GM12878 (cell line): ENCODE data around the gene KIRREL1. TPM values are rescaled to one million over a fixed set of nuclear protein-coding genes. Genes with fewer than 3 reads are reported as not detected.

Experiments used
- ATAC-seq: fragments of 200-7000 bp; cut with Tn5 transposase; 3 replicates; pipeline ENCODE4 v1.9.1; 2020; ENCODE audit warnings: mild to moderate bottlenecking, moderate library complexity
- BruUV-seq: library from RNA; stranded (reverse); fragments of 400-500 nt; replicated peaks from 2 replicates; lab custom pipeline; 2021; lab: Mats Ljungman, UMichigan
- CTCF ChIA-PET: fragments of 300-600 bp; sonication (Branson Sonifier 250); formaldehyde crosslinking; extraction: SDS; loops from one replicate; lab custom pipeline; 2021; ENCODE audit warnings: inconsistent platforms; lab: Yijun Ruan, JAX
- POLR2A ChIA-PET: fragments of 350-600 bp; formaldehyde crosslinking; extraction: SDS; loops from one replicate; lab custom pipeline; 2021; ENCODE audit warnings: inconsistent platforms; lab: Charles Lee
- RAD21 ChIA-PET: fragments of 300-600 bp; sonication (Branson Sonifier 250); formaldehyde crosslinking; loops from one replicate; lab custom pipeline; 2023; ENCODE audit warnings: antibody characterized with exemption; ENCODE audit not compliant: unreplicated experiment; lab: Charles Lee
- SMC1A ChIA-PET: fragments of 300-600 bp; sonication (Branson Sonifier 250); formaldehyde crosslinking; loops from one replicate; lab custom pipeline; 2023; ENCODE audit not compliant: unreplicated experiment, uncharacterized antibody; lab: Charles Lee
- DNase-seq: peaks from one replicate; pipeline ENCODE4 v3.0.0-alpha.2; 2011; ENCODE audit warnings: low read depth, low spot score
- FAIRE-seq: peaks from 3 replicates; lab custom pipeline; 2011; peaks lifted over from hg19 to GRCh38; lab: Jason Lieb, UNC
- H2AFZ ChIP-seq: 2 replicates; pipeline ENCODE4 v1.6.0; 2011; ENCODE audit warnings: low read depth, low read length, control low read depth; ENCODE audit not compliant: control insufficient read depth
- H3K27ac ChIP-seq: 2 replicates; pipeline ENCODE4 v1.5.1; 2011; ENCODE audit warnings: control low read depth; ENCODE audit not compliant: control insufficient read depth, insufficient read depth
- H3K27me3 ChIP-seq, 2 experiments: replicated peaks in 1 of 2; 2 replicates each; pipeline versions ENCODE4 v1.6.0 to v1.6.1; 2011; ENCODE audit warnings: low read length in 1 of 2; ENCODE audit not compliant: control insufficient read depth in 2 of 2, insufficient read depth in 2 of 2
- H3K36me3 ChIP-seq, 2 experiments: 2 replicates each; pipeline ENCODE4 v1.5.1; 2011; ENCODE audit warnings: low read length in 1 of 2; ENCODE audit not compliant: control insufficient read depth in 2 of 2, insufficient read depth in 2 of 2
- H3K4me1 ChIP-seq: 2 replicates; pipeline ENCODE4 v1.6.1; 2011; ENCODE audit warnings: mild to moderate bottlenecking, low read length, moderate library complexity, mixed read lengths; ENCODE audit not compliant: control insufficient read depth, insufficient read depth
- H3K4me2 ChIP-seq: 2 replicates; pipeline ENCODE4 v1.6.0; 2011; ENCODE audit warnings: control low read depth; ENCODE audit not compliant: control insufficient read depth, insufficient read depth
- H3K4me3 ChIP-seq: fragments of 200-600 bp; sonication (generic); 2 replicates; pipeline ENCODE4 v1.5.1; 2016
- H3K79me2 ChIP-seq: 2 replicates; pipeline ENCODE4 v1.6.0; 2011; ENCODE audit warnings: low read length; ENCODE audit not compliant: control insufficient read depth, insufficient read depth
- H3K9ac ChIP-seq: 2 replicates; pipeline ENCODE4 v1.8.0; 2011; ENCODE audit warnings: low read length, control low read depth, mixed read lengths; ENCODE audit not compliant: control insufficient read depth, insufficient read depth
- H3K9me3 ChIP-seq: replicated peaks from 3 replicates; pipeline ENCODE4 v1.5.1; 2011; ENCODE audit warnings: mild to moderate bottlenecking, low read length; ENCODE audit not compliant: control insufficient read depth, insufficient read depth
- H4K20me1 ChIP-seq: 2 replicates; pipeline ENCODE4 v1.6.0; 2011; ENCODE audit not compliant: control insufficient read depth, insufficient read depth
- BCL11A ChIP-seq: IDR thresholded peaks from 2 replicates; pipeline ENCODE4 v1.6.1; 2011; ENCODE audit warnings: low read depth, low read length
- BCL3 ChIP-seq: IDR thresholded peaks from 2 replicates; pipeline ENCODE4 v1.6.1; 2011; ENCODE audit warnings: borderline replicate concordance, low read depth, mild to moderate bottlenecking, moderate library complexity, low read length; ENCODE audit not compliant: insufficient read depth, poor library complexity, severe bottlenecking
- BRCA1 ChIP-seq: IDR thresholded peaks from 2 replicates; pipeline ENCODE4 v1.6.1; 2011; ENCODE audit warnings: low read depth, low read length, improper control_type of control experiment
- ETV6 ChIP-seq, 2 experiments: fragments of 450-650 bp in 1 of 2; IDR thresholded peaks in 1 of 2; conservative IDR thresholded peaks in 1 of 2; 2 replicates each; pipeline ENCODE4 v1.6.1; 2014; ENCODE audit warnings: antibody characterized with exemption in 1 of 2, borderline replicate concordance in 1 of 2, low read depth in 1 of 2, mild to moderate bottlenecking in 1 of 2, moderate library complexity in 1 of 2
- FOXK2 ChIP-seq: fragments of 450-650 bp; IDR thresholded peaks from 2 replicates; pipeline ENCODE4 v1.6.1; 2017; ENCODE audit warnings: mild to moderate bottlenecking, moderate library complexity
- GABPA ChIP-seq: IDR thresholded peaks from 2 replicates; pipeline ENCODE4 v1.6.1; 2014; ENCODE audit warnings: antibody characterized with exemption, low read depth, mild to moderate bottlenecking, inconsistent platforms
- MEF2B ChIP-seq: fragments of 450-650 bp; IDR thresholded peaks from 2 replicates; pipeline ENCODE4 v1.6.1; 2018; ENCODE audit warnings: mild to moderate bottlenecking, moderate library complexity; ENCODE audit not compliant: partially characterized antibody, poor library complexity, severe bottlenecking
- NFIC ChIP-seq: IDR thresholded peaks from 2 replicates; pipeline ENCODE4 v1.6.1; 2012; ENCODE audit warnings: low read depth, mild to moderate bottlenecking, inconsistent platforms, low read length, moderate library complexity
- NFXL1 ChIP-seq: fragments of 450-650 bp; IDR thresholded peaks from 2 replicates; pipeline ENCODE4 v1.6.1; 2017; ENCODE audit warnings: antibody characterized with exemption, mild to moderate bottlenecking, borderline replicate concordance
- SMAD5 ChIP-seq: IDR thresholded peaks from 2 replicates; pipeline ENCODE4 v1.6.1; 2016; ENCODE audit warnings: antibody characterized with exemption, low read depth
- SUPT20H ChIP-seq: IDR thresholded peaks from 2 replicates; pipeline ENCODE4 v1.6.1; 2011; ENCODE audit warnings: low read depth, mild to moderate bottlenecking, low read length, moderate library complexity, borderline replicate concordance; ENCODE audit not compliant: control insufficient read depth
- TBL1XR1 ChIP-seq: IDR thresholded peaks from 2 replicates; pipeline ENCODE4 v1.6.1; 2012; ENCODE audit warnings: low read depth, low read length, improper control_type of control experiment
- TCF12 ChIP-seq: IDR thresholded peaks from 2 replicates; pipeline ENCODE4 v1.6.1; 2011; ENCODE audit warnings: low read depth, mild to moderate bottlenecking, low read length
- ZNF217 ChIP-seq: fragments of 450-650 bp; IDR thresholded peaks from 2 replicates; pipeline ENCODE4 v1.6.1; 2017; ENCODE audit warnings: antibody characterized with exemption, mild to moderate bottlenecking
- ZNF384 ChIP-seq: IDR thresholded peaks from 2 replicates; pipeline ENCODE4 v1.6.1; 2012; ENCODE audit warnings: low read depth, mild to moderate bottlenecking, low read length, improper control_type of control experiment, borderline replicate concordance
- WGBS: methylation state at CpG from one replicate; pipeline ENCODE4 v1.1.6; 2016; ENCODE audit warnings: low lambda C conversion rate; ENCODE audit not compliant: insufficient replicate concordance, insufficient coverage; ENCODE audit errors: missing lambda C conversion rate; 5-methylcytosine and 5-hydroxymethylcytosine counted together
- in situ Hi-C: fragments of 300-500 bp; cut with MboI; formaldehyde crosslinking; loops from 9 replicates; pipeline ENCODE4 v1.14.3; 2018; ENCODE audit warnings: mixed read lengths
- intact Hi-C: fragments of 100-400 bp; cut with micrococcal nuclease; formaldehyde crosslinking; loops from one replicate; pipeline ENCODE4 v1.14.2; 2022; ENCODE audit not compliant: unreplicated experiment
- polyA plus RNA-seq, 11 experiments: library from polyadenylated mRNA; depleted of rRNA in 4 of 11; unstranded in 6 of 11; stranded (reverse) in 5 of 11; fragments of >200 nt; fragmentation: Nextera tagmentation in 4 of 11; fragmentation: Illumina TruSeq in 1 of 11; extraction: Ambion mirVana in 4 of 11; extraction: Trizol in 1 of 11; gene quantifications; 1 replicate in 1 of 11; 2 replicates in 10 of 11; pipeline versions ENCODE4 v1.2.1 to v1.2.3, GENCODE V29; 2011 to 2016; ENCODE audit warnings: inconsistent platforms in 2 of 11, missing spikeins in 2 of 11, low read depth in 1 of 11
- total RNA-seq, 4 experiments: library from RNA; depleted of rRNA in 3 of 4; stranded (reverse); fragments of >200 nt in 3 of 4; fragmentation: Illumina TruSeq in 1 of 4; extraction: Trizol in 1 of 4; gene quantifications; 2 replicates each; pipeline versions ENCODE4 v1.2.1 to v1.2.3, GENCODE V29; 2013 to 2021

Gene KIRREL1
- total and polyA plus RNA-seq, 10 of the 15 experiments (the other 5 are each of a cell fraction or from before 2014, with no cell fraction given), result 0.15 TPM; not detected in 9

- H3K4me2 ChIP-seq, result no peak overlapping the region
- CTCF ChIA-PET, result interaction anchor here (1.4 to 5.3 kb wide), 2 partner anchors 149 to 153 kb away, joined by 3 to 22 read pairs; no protein-coding TSS in a partner anchor
- H3K4me1 ChIP-seq, result no peaks in the 10 kb centered on the region
- POLR2A ChIA-PET, result no interaction called here
- no peak overlapping the region for H3K27ac ChIP-seq
- RAD21 ChIA-PET, result interaction anchor here (1.4 kb wide), 1 partner anchor 152 kb away, joined by 8 read pairs; no protein-coding TSS in a partner anchor
- no peak for TF ChIP-seq TCF12
- no peak for TF ChIP-seq ZNF384
- TF ChIP-seq MEF2B, result no peak
- no peak for TF ChIP-seq NFIC
- no peak for TF ChIP-seq SMAD5
- no peak for TF ChIP-seq ETV6 (conservative IDR thresholded peaks at IDR 0.05 in 1 of 2, IDR thresholded peaks at IDR 0.05 in 1 of 2; ENCODE audit: borderline replicate concordance in 1 of 2, low read depth in 1 of 2)
- no peak for TF ChIP-seq FOXK2
- intact Hi-C loops, result no loop called here
- BruUV-seq, result no TSS peak
- FAIRE-seq, result no peak
- H3K9me3 ChIP-seq, result no peaks in the 10 kb centered on the region
- SMC1A ChIA-PET, result no interaction called here
- H4K20me1 ChIP-seq, result no peaks in the 10 kb centered on the region
- H3K9ac ChIP-seq, result no peak overlapping the region
- no peak for DNase-seq
- no peak overlapping the region for H2AFZ ChIP-seq
- in situ Hi-C loops, result no loop called here
- H3K36me3 ChIP-seq, result no peaks in the 10 kb centered on the region
- H3K27me3 ChIP-seq, result peaks cover 0 to 7% of the 10 kb centered on the region in 2 experiments; a peak in 2 of 4 replicates
- no peak for ATAC-seq
- H3K4me3 ChIP-seq, result no peak overlapping the region
- H3K79me2 ChIP-seq, result no peaks in the 10 kb centered on the region
Observed at GRCh38 chr1:157971769-157972168, 21.7 kb upstream of the KIRREL1 start.

GRCh38 chr1:157975228-157975950 is 18.1 kb upstream of the KIRREL1 start:
- ChIA-PET RAD21 (no interaction called here), CTCF (interaction anchor here (0.9 to 2.3 kb wide), 2 partner anchors 15 to 16 kb away, joined by 3 to 7 read pairs; no protein-coding TSS in a partner anchor), POLR2A (no interaction called here), SMC1A (no interaction called here)
- no peak overlapping the region for H3K9ac ChIP-seq
- H3K4me3 ChIP-seq, result no peak overlapping the region
- no peak overlapping the region for H3K27ac ChIP-seq
- no peaks in the 10 kb centered on the region for H3K79me2 ChIP-seq
- intact Hi-C loops, result no loop called here
- BruUV-seq, result no TSS peak
- no peak for DNase-seq
- in situ Hi-C loops, result no loop called here
- H3K9me3 ChIP-seq, result no peaks in the 10 kb centered on the region
- no peaks in the 10 kb centered on the region for H3K36me3 ChIP-seq
- FAIRE-seq, result no peak
- H4K20me1 ChIP-seq, result no peaks in the 10 kb centered on the region
- no peaks in the 10 kb centered on the region for H3K4me1 ChIP-seq
- ATAC-seq, result no peak
- H3K4me2 ChIP-seq, result no peak overlapping the region
- WGBS, result 9% methylated on average over 2 of the region's 2 CpGs
- peaks cover 3 to 5% of the 10 kb centered on the region in 2 experiments; a peak in 3 of 4 replicates for H3K27me3 ChIP-seq
- no peak overlapping the region for H2AFZ ChIP-seq
- TF ChIP-seq BCL3 (no peak), ZNF217 (no peak), BRCA1 (no peak), NFXL1 (no peak), BCL11A (no peak), GABPA (no peak), TBL1XR1 (no peak), SUPT20H (no peak)
